ENCODE data around the gene C8G.

C8G gene

GRCh38 chr9:136921307-136921706, 23.7 kb upstream of the C8G start:
- no peak for DNase-seq

GRCh38 chr9:136921718-136922117, 23.3 kb upstream of the C8G start:
- DNase-seq, result no peak

DNA sequence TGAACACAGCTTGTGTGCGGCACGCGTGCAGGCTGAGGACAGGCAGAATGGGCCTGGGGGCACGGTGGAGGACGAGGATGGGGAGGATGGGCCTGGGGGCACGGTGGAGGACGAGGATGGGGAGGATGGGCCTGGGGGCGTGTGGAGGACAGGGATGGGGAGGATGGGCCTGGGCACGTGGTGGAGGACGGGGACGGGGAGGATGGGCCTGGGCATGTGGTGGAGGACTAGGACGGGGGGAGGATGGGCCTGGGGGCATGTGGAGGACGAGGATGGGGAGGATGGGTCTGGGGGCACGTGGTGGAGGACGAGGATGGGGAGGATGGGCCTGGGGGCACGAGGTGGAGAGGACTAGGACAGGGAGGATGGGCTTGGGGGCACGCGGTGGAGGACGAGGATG, 22.5 kb upstream of the C8G start:
- DNase-seq, result no peak

DNA sequence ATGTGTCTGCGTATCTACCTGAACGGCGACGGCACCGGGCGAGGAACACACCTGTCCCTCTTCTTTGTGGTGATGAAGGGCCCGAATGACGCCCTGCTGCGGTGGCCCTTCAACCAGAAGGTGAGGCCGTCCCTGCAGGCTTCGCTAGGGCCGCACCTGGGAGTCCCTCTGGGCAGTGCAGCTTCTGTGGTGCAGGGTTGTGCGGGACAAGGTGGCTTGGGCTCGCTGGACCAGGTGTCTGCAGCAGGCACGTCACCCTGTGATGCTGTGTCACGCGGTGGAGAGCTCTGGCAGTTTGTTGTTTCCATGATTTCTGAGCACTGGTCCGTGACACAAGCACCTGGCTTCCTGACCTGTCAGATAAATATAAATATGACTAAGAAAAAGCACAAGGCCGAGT, 21.2 kb upstream of the C8G start:
- no peak for DNase-seq

GRCh38 chr9:136925414-136926153, 19.5 kb upstream of the C8G start:
- DNase-seq, result no peak

GRCh38 chr9:136926154-136926704, 18.8 kb upstream of the C8G start:
- no peak for DNase-seq

DNA sequence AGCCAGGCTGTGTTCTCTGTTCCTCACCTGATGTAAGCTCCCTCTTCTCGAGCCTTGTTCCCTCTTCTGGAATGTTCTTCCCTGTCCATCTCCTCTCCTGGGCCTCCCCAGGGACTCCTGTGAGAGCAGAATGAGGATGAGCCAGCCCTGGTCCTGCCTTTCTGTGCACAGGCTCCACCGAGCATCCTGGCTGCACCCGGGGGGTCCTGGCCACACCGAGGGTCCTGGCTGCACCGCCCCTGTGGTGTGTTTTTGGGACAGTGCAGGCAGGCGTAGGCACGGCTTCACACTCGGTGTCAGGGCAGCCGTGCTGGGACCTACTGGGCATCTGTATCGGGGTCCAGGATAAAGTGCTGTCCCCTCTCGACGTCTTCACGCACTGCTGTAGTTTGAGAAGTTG, 18.3 kb upstream of the C8G start:
- DNase-seq, result no peak

GRCh38 chr9:136927343-136928271, 17.4 kb upstream of the C8G start:
- no peak for DNase-seq

- DNase-seq, result no peak
Observed at GRCh38 chr9:136928591-136928990, 16.5 kb upstream of the C8G start.

GRCh38 chr9:136930014-136930413, 15.0 kb upstream of the C8G start:
- DNase-seq, result no peak

- DNase-seq, result no peak
Observed at GRCh38 chr9:136931611-136932130, 13.4 kb upstream of the C8G start.

DNA sequence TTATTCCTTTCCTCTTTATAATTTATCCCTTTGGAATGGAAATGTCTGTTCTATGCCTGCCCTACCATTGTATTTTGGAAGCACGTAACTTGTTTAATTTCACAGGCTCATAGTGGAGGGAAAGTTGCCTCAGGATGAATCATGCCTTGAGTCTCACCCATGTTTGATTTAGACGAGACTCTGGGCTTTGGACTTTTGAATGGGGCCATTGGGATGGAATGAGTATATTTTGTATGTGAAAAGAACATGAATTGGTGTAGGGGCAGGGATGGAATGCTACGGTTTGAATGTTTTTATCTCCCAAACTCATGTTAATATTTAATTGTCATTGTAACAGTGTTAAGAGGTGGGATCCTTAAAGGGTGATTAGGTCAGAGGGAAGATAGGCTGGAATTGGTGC, 10.8 kb upstream of the C8G start:
- DNase-seq, result no peak

DNA sequence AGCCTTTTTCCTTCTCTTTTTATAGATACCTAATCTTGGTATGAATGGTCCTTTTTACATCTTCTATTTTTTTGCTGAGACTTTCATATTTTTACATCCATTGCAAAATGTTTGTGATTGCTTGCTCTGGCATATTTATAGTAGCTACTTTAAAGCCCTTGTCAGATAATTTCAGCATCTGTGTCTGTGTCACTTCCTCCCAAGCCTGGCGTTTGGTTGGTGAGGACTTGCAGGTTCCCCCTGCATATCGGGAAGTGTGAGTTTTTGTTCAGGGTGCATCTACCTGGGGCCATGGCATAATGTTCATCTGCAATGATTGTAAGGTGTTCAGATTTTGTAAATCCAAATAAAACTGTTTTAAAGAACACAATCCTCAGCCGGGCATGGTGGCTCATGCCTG, 9.4 kb upstream of the C8G start:
- DNase-seq, result no peak

GRCh38 chr9:136936645-136937170, 8.3 kb upstream of the C8G start:
- no peak for DNase-seq

- no peak for DNase-seq
Observed at GRCh38 chr9:136937186-136938001, 7.6 kb upstream of the C8G start.

DNA sequence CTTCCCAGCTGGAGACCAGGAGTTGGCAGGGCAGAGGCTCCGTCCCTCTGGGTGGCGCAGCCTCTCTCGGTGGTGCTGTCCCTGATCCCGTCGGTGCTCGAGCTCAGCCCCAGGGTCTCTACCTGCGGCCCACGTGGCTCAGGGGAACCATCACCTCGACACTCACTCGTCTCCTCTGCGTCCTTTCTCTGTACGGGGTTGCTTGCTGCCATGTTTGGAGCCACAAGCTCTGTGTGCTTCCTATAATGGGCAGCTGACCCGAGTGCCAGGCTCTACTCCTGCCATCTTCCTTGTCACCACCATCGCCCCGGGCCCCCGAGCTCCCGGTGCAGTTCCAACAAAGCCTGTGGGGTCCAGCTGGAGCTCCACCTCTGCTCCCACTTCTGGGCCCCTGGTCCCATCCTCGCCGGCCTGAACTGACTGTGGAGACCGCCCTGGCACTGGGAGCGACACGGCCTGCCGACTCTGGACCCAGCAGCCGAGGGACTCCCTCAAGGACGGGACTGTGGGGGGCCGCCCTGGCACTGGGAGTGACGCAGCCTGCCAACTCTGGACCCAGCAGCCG, 5.5 kb upstream of the C8G start:
- DNase-seq, result no peak

- DNase-seq, result no peak
Observed at GRCh38 chr9:136939996-136940525, 5.0 kb upstream of the C8G start.

- no peak for DNase-seq
Observed at GRCh38 chr9:136940526-136941230, 4.4 kb upstream of the C8G start.

- DNase-seq, result no peak
Observed at GRCh38 chr9:136941231-136942111, 3.6 kb upstream of the C8G start.

Data from NCI-H1048 (cell line).